K562 (cell line): Measurements from ENCODE around the gene PPP2R3B. TPM values are rescaled to one million over a fixed set of nuclear protein-coding genes. Genes with fewer than 3 reads are reported as not detected.

Experiments used
- FOSL1 ChIP-seq: fragments of 200-800 bp; sonication (Bioruptor generic); conservative IDR thresholded peaks from 2 replicates; pipeline ENCODE4 v1.6.1; 2016; ENCODE audit warnings: missing genetic modification characterization, missing compliant biosample characterization
- KAT7 ChIP-seq: sonication (generic); formaldehyde crosslinking; IDR thresholded peaks from 2 replicates; pipeline ENCODE4 v1.8.0; 2022; ENCODE audit warnings: missing genetic modification reagents, mild to moderate bottlenecking, borderline replicate concordance
- RBM39 ChIP-seq: fragments of 200-400 bp; formaldehyde crosslinking; optimal IDR thresholded peaks from 2 replicates; pipeline ENCODE3; 2018; ENCODE audit warnings: low read depth, low read length
- TBL1XR1 ChIP-seq, 2 experiments: IDR thresholded peaks; 2 replicates each; pipeline ENCODE4 v1.6.1; 2012; ENCODE audit warnings: improper control_type of control experiment in 2 of 2, low read length in 2 of 2, mild to moderate bottlenecking in 1 of 2
- TGIF2 ChIP-seq: sonication (generic); formaldehyde crosslinking; IDR thresholded peaks from 2 replicates; pipeline ENCODE4 v1.8.1; 2022; ENCODE audit warnings: mild to moderate bottlenecking, missing genetic modification reagents, moderate library complexity
- polyA plus RNA-seq, 8 experiments: library from polyadenylated mRNA; depleted of rRNA in 4 of 8; stranded (reverse) in 5 of 8; unstranded in 3 of 8; fragments of >200 nt; fragmentation: Nextera tagmentation in 2 of 8; fragmentation: Illumina TruSeq in 1 of 8; extraction: Ambion mirVana in 2 of 8; extraction: Trizol in 1 of 8; gene quantifications; 2 replicates each; pipeline versions ENCODE4 v1.2.1 to v1.2.3, GENCODE V29; 2011 to 2014; ENCODE audit warnings: inconsistent platforms in 1 of 8, missing spikeins in 1 of 8
- total RNA-seq, 7 experiments: library from RNA; depleted of rRNA in 6 of 7; stranded (reverse); fragments of >200 nt in 6 of 7; fragmentation: Illumina TruSeq in 2 of 7; extraction: Trizol in 2 of 7; gene quantifications; 2 replicates each; pipeline versions ENCODE4 v1.2.1 to v1.2.3, GENCODE V29; 2011 to 2021; ENCODE audit warnings: low replicate concordance in 1 of 7
- TF ChIP-seq, protein P1 (sequence below): fragments of 250-450 bp; sonication (Bioruptor Pico); IDR thresholded peaks from 2 replicates; pipeline ENCODE4 v1.4.0; 2020; ENCODE audit warnings: mild to moderate bottlenecking, moderate library complexity
- TF ChIP-seq, protein P2 (sequence below): fragments of 450-650 bp; IDR thresholded peaks from 2 replicates; pipeline ENCODE4 v1.6.1; 2017; ENCODE audit warnings: antibody characterized with exemption, mild to moderate bottlenecking
- TF ChIP-seq, protein P3 (sequence below): fragments of 250-450 bp; sonication (Bioruptor Pico); IDR thresholded peaks from 2 replicates; pipeline ENCODE4 v1.4.0; 2020; ENCODE audit warnings: borderline replicate concordance
- TF ChIP-seq, protein P4 (sequence below): sonication (generic); formaldehyde crosslinking; IDR thresholded peaks from 2 replicates; pipeline ENCODE4 v1.8.1; 2023; ENCODE audit warnings: mild to moderate bottlenecking, missing genetic modification reagents

PPP2R3B gene
- total and polyA plus RNA-seq, 9 of the 15 experiments (the other 6 are each of a cell fraction or from before 2014, with no cell fraction given): 0.04 to 18.2 (median 8.2) TPM; not detected in 1

DNA sequence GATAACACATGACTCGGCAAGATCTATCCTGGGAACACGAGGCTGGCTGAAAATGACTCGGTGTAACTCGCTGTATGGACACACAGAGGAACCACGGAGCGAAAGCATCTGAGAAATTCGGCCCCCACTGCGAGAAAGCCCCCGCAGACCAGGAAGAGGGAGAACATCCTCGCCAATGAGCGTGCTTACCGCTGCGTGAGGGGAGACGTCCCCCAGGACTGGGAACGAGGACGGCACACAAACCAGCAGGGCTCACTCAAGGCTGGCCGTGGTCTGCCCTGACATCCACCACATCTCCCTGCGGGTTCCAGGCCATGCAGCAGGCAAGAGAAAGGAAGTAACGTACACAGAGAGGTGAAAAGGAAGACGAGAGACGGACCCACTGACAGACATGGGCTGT is 50.5 kb downstream of the PPP2R3B start (continued):
- TF ChIP-seq TBL1XR1 (IDR thresholded peaks at IDR 0.05; ENCODE audit: low read length in 2 of 2): no peak
- TF ChIP-seq, protein P1, sequence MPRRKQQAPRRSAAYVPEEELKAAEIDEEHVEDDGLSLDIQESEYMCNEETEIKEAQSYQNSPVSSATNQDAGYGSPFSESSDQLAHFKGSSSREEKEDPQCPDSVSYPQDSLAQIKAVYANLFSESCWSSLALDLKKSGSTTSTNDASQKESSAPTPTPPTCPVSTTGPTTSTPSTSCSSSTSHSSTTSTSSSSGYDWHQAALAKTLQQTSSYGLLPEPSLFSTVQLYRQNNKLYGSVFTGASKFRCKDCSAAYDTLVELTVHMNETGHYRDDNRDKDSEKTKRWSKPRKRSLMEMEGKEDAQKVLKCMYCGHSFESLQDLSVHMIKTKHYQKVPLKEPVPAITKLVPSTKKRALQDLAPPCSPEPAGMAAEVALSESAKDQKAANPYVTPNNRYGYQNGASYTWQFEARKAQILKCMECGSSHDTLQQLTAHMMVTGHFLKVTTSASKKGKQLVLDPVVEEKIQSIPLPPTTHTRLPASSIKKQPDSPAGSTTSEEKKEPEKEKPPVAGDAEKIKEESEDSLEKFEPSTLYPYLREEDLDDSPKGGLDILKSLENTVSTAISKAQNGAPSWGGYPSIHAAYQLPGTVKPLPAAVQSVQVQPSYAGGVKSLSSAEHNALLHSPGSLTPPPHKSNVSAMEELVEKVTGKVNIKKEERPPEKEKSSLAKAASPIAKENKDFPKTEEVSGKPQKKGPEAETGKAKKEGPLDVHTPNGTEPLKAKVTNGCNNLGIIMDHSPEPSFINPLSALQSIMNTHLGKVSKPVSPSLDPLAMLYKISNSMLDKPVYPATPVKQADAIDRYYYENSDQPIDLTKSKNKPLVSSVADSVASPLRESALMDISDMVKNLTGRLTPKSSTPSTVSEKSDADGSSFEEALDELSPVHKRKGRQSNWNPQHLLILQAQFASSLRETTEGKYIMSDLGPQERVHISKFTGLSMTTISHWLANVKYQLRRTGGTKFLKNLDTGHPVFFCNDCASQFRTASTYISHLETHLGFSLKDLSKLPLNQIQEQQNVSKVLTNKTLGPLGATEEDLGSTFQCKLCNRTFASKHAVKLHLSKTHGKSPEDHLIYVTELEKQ (CRISPR knock-in tag): no peak
- no peak for TF ChIP-seq KAT7 (CRISPR knock-in tag)
- TF ChIP-seq RBM39: no peak
- TF ChIP-seq, protein P2, sequence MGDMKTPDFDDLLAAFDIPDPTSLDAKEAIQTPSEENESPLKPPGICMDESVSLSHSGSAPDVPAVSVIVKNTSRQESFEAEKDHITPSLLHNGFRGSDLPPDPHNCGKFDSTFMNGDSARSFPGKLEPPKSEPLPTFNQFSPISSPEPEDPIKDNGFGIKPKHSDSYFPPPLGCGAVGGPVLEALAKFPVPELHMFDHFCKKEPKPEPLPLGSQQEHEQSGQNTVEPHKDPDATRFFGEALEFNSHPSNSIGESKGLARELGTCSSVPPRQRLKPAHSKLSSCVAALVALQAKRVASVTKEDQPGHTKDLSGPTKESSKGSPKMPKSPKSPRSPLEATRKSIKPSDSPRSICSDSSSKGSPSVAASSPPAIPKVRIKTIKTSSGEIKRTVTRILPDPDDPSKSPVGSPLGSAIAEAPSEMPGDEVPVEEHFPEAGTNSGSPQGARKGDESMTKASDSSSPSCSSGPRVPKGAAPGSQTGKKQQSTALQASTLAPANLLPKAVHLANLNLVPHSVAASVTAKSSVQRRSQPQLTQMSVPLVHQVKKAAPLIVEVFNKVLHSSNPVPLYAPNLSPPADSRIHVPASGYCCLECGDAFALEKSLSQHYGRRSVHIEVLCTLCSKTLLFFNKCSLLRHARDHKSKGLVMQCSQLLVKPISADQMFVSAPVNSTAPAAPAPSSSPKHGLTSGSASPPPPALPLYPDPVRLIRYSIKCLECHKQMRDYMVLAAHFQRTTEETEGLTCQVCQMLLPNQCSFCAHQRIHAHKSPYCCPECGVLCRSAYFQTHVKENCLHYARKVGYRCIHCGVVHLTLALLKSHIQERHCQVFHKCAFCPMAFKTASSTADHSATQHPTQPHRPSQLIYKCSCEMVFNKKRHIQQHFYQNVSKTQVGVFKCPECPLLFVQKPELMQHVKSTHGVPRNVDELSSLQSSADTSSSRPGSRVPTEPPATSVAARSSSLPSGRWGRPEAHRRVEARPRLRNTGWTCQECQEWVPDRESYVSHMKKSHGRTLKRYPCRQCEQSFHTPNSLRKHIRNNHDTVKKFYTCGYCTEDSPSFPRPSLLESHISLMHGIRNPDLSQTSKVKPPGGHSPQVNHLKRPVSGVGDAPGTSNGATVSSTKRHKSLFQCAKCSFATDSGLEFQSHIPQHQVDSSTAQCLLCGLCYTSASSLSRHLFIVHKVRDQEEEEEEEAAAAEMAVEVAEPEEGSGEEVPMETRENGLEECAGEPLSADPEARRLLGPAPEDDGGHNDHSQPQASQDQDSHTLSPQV: no peak
- TF ChIP-seq TGIF2 (CRISPR knock-in tag): no peak
- no peak for TF ChIP-seq FOSL1 (tag)
- TF ChIP-seq, protein P3, sequence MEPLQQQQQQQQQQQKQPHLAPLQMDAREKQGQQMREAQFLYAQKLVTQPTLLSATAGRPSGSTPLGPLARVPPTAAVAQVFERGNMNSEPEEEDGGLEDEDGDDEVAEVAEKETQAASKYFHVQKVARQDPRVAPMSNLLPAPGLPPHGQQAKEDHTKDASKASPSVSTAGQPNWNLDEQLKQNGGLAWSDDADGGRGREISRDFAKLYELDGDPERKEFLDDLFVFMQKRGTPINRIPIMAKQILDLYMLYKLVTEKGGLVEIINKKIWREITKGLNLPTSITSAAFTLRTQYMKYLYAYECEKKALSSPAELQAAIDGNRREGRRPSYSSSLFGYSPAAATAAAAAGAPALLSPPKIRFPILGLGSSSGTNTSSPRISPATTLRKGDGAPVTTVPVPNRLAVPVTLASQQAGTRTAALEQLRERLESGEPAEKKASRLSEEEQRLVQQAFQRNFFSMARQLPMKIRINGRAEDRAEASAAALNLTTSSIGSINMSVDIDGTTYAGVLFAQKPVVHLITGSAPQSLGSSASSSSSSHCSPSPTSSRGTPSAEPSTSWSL (CRISPR knock-in tag): no peak
- TF ChIP-seq, protein P4, sequence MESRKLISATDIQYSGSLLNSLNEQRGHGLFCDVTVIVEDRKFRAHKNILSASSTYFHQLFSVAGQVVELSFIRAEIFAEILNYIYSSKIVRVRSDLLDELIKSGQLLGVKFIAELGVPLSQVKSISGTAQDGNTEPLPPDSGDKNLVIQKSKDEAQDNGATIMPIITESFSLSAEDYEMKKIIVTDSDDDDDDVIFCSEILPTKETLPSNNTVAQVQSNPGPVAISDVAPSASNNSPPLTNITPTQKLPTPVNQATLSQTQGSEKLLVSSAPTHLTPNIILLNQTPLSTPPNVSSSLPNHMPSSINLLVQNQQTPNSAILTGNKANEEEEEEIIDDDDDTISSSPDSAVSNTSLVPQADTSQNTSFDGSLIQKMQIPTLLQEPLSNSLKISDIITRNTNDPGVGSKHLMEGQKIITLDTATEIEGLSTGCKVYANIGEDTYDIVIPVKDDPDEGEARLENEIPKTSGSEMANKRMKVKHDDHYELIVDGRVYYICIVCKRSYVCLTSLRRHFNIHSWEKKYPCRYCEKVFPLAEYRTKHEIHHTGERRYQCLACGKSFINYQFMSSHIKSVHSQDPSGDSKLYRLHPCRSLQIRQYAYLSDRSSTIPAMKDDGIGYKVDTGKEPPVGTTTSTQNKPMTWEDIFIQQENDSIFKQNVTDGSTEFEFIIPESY (CRISPR knock-in tag): no peak
